Endothelial cell of umbilical vein (primary cell): ENCODE results near the gene IL22RA1. TPM values are rescaled to one million over a fixed set of nuclear protein-coding genes. Genes with fewer than 3 reads are reported as not detected.

Source experiments
- BruUV-seq: library from RNA; stranded (reverse); fragments of 400-500 nt; replicated peaks from 2 replicates; lab custom pipeline; 2021; lab: Mats Ljungman, UMichigan
- CTCF ChIA-PET: fragments of 300-600, 350-600 bp; sonication (Branson Sonifier 250); formaldehyde crosslinking; loops from one replicate; lab custom pipeline; 2021; ENCODE audit warnings: antibody characterized with exemption, inconsistent platforms; lab: Charles Lee
- POLR2A ChIA-PET: fragments of 300-600, 350-600 bp; sonication (Branson Sonifier 250); formaldehyde crosslinking; loops from one replicate; lab custom pipeline; 2021; ENCODE audit warnings: antibody characterized with exemption, inconsistent platforms; lab: Charles Lee
- DNase-seq: peaks from one replicate; pipeline ENCODE4 v3.0.0-alpha.2; 2011; ENCODE audit warnings: low read depth, low spot score
- FAIRE-seq: peaks from 2 replicates; lab custom pipeline; 2011; peaks lifted over from hg19 to GRCh38; lab: Jason Lieb, UNC
- H2AFZ ChIP-seq: 2 replicates; pipeline ENCODE4 v1.6.0; 2012; ENCODE audit warnings: low read depth, low read length, control low read depth, inconsistent platforms
- H3K27ac ChIP-seq: 2 replicates; pipeline ENCODE4 v1.5.1; 2011; ENCODE audit warnings: low read depth, mild to moderate bottlenecking, control low read depth, low read length, moderate library complexity; ENCODE audit not compliant: insufficient read depth
- H3K27me3 ChIP-seq, 2 experiments: 2 replicates each; pipeline versions ENCODE4 v1.6.0 to v1.6.1; 2011; ENCODE audit warnings: low read length in 2 of 2, mixed read lengths in 1 of 2; ENCODE audit not compliant: control insufficient read depth in 2 of 2, insufficient read depth in 2 of 2
- H3K36me3 ChIP-seq, 2 experiments: 2 replicates in 1 of 2; 3 replicates in 1 of 2; pipeline ENCODE4 v1.5.1; 2011; ENCODE audit warnings: low read length in 2 of 2, mild to moderate bottlenecking in 1 of 2, moderate library complexity in 1 of 2; ENCODE audit not compliant: control insufficient read depth in 2 of 2, insufficient read depth in 2 of 2; ENCODE audit errors: extremely low read depth in 1 of 2
- H3K4me1 ChIP-seq: 3 replicates; pipeline ENCODE4 v1.5.1; 2011; ENCODE audit warnings: mild to moderate bottlenecking, low read length; ENCODE audit not compliant: control insufficient read depth, insufficient read depth; ENCODE audit errors: extremely low read depth
- H3K4me2 ChIP-seq: 2 replicates; pipeline ENCODE4 v1.6.1; 2011; ENCODE audit warnings: low read length, control low read depth, mixed read lengths; ENCODE audit not compliant: insufficient read depth
- H3K4me3 ChIP-seq, 3 experiments: fragments of 200-600 bp in 1 of 3; sonication (generic), shearing (Covaris generic) in 1 of 3; replicated peaks in 1 of 3; 2 replicates each; pipeline ENCODE4 v1.5.1; 2011 to 2016; ENCODE audit warnings: control low read depth in 3 of 3, low read length in 3 of 3, mild to moderate bottlenecking in 2 of 3, inconsistent platforms in 1 of 3, low read depth in 1 of 3, moderate library complexity in 1 of 3; ENCODE audit not compliant: insufficient read depth in 1 of 3
- H3K79me2 ChIP-seq: 2 replicates; pipeline ENCODE4 v1.6.0; 2012; ENCODE audit warnings: low read length, inconsistent platforms; ENCODE audit not compliant: control insufficient read depth, insufficient read depth
- H3K9ac ChIP-seq: replicated peaks from 2 replicates; pipeline ENCODE3; 2011; ENCODE audit warnings: low read length, control low read depth; ENCODE audit not compliant: insufficient read depth; ENCODE audit errors: extremely low read depth
- H3K9me1 ChIP-seq: replicated peaks from 3 replicates; pipeline ENCODE4 v1.6.0; 2011; ENCODE audit warnings: mild to moderate bottlenecking, low read length; ENCODE audit not compliant: control insufficient read depth, insufficient read depth; ENCODE audit errors: extremely low read depth
- H3K9me3 ChIP-seq: replicated peaks from 2 replicates; pipeline ENCODE4 v1.5.1; 2012; ENCODE audit warnings: low read length, inconsistent platforms; ENCODE audit not compliant: control insufficient read depth, insufficient read depth
- H4K20me1 ChIP-seq: replicated peaks from 2 replicates; pipeline ENCODE3; 2011; ENCODE audit warnings: mild to moderate bottlenecking, low read length; ENCODE audit not compliant: control insufficient read depth, insufficient read depth; ENCODE audit errors: extremely low read depth
- CTCF ChIP-seq, 2 donors: IDR thresholded peaks; 1 replicate in 1 of 2; 2 replicates in 1 of 2; pipeline ENCODE4 v1.5.1; 2011; ENCODE audit warnings: low read length in 2 of 2, mild to moderate bottlenecking in 2 of 2, moderate library complexity in 2 of 2, control low read depth in 1 of 2, inconsistent platforms in 1 of 2, low read depth in 1 of 2; ENCODE audit not compliant: insufficient read depth in 1 of 2; ENCODE audit errors: extremely low read depth in 1 of 2
- EZH2 ChIP-seq: IDR thresholded peaks from 2 replicates; pipeline ENCODE4 v1.6.1; 2012; ENCODE audit warnings: borderline replicate concordance, low read depth, mild to moderate bottlenecking, moderate library complexity, low read length, inconsistent platforms; ENCODE audit not compliant: severe bottlenecking
- FOS ChIP-seq: IDR thresholded peaks from 2 replicates; pipeline ENCODE4 v1.6.1; 2011; ENCODE audit warnings: mild to moderate bottlenecking, low read length, moderate library complexity, borderline replicate concordance; ENCODE audit not compliant: insufficient read depth
- GATA2 ChIP-seq: IDR thresholded peaks from 2 replicates; pipeline ENCODE4 v1.7.0; 2011; ENCODE audit warnings: low read depth, mild to moderate bottlenecking, moderate library complexity, mixed read lengths, low read length; ENCODE audit not compliant: insufficient read length, insufficient read depth
- MYC ChIP-seq: IDR thresholded peaks from one replicate; pipeline ENCODE4 v1.6.1; 2011; ENCODE audit warnings: mild to moderate bottlenecking, low read depth, low read length
- POLR2A ChIP-seq: IDR thresholded peaks from 2 replicates; pipeline ENCODE4 v1.6.1; 2012; ENCODE audit warnings: low read depth, mild to moderate bottlenecking, control low read depth, low read length
- POLR2AphosphoS5 ChIP-seq: IDR thresholded peaks from 2 replicates; pipeline ENCODE4 v1.6.1; 2012; ENCODE audit warnings: low read depth, mild to moderate bottlenecking, control low read depth, low read length, moderate library complexity; ENCODE audit not compliant: insufficient read depth
- dilution Hi-C: fragments of 300-500 bp; cut with MboI; formaldehyde crosslinking; loops from one replicate; pipeline ENCODE4 v1.15.0; 2019; ENCODE audit warnings: low sequenced_read_pairs; ENCODE audit not compliant: extremely low pct_ligation_motif_present
- intact Hi-C: fragments of 100-400 bp; cut with micrococcal nuclease; formaldehyde crosslinking; loops from one replicate; pipeline ENCODE4 v1.10.0; 2022
- polyA plus RNA-seq, 4 experiments: library from polyadenylated mRNA; depleted of rRNA in 3 of 4; stranded (reverse) in 3 of 4; unstranded in 1 of 4; fragments of >200 nt; gene quantifications; 2 replicates each; pipeline versions ENCODE4 v1.2.1 to v1.2.3, GENCODE V29; 2011 to 2012; ENCODE audit warnings: missing spikeins in 1 of 4
- total RNA-seq: library from RNA; stranded (reverse); gene quantifications from 2 replicates; pipeline ENCODE4 v1.2.3, GENCODE V29; 2021
- TF ChIP-seq, protein P1 (sequence below): IDR thresholded peaks from 2 replicates; pipeline ENCODE4 v1.6.1; 2011; ENCODE audit not compliant: insufficient read depth, insufficient read length

Gene IL22RA1
- total and polyA plus RNA-seq, 2 donors (not counting 3 experiments of a cell fraction or from before 2014, with no cell fraction given): not detected

- FAIRE-seq (no peak), DNase-seq (no peak)
- ChIA-PET POLR2A (no interaction called here), CTCF (interaction anchor here (0.9 to 2.1 kb wide), 4 partner anchors 20 to 212 kb away, joined by 3 to 7 read pairs (median 6); no protein-coding TSS in a partner anchor)
- Histone ChIP-seq H3K9ac (no peak overlapping the region), H4K20me1 (no peaks in the 10 kb centered on the region), H3K9me3 (no peaks in the 10 kb centered on the region), H3K9me1 (no peaks in the 10 kb centered on the region), H3K4me3 (no peak overlapping the region), H3K4me1 (no peaks in the 10 kb centered on the region), H3K27me3 (peaks cover 3 to 13% of the 10 kb centered on the region in 2 experiments), H3K36me3 (no peaks in the 10 kb centered on the region), H3K4me2 (no peak overlapping the region), H3K27ac (no peak overlapping the region), H3K79me2 (no peaks in the 10 kb centered on the region), H2AFZ (no peak overlapping the region)
- dilution Hi-C loops: no loop called here
- intact Hi-C loops: no loop called here
- no TSS peak for BruUV-seq
- TF ChIP-seq POLR2A: no peak
- no peak for TF ChIP-seq POLR2AphosphoS5
- TF ChIP-seq CTCF (IDR thresholded peaks at IDR 0.05; ENCODE audit: extremely low read depth in 1 of 2, insufficient read depth in 1 of 2, low read depth in 1 of 2, low read length in 2 of 2): no peak
- no peak for TF ChIP-seq FOS
- no peak for TF ChIP-seq GATA2
- TF ChIP-seq EZH2: no peak
- TF ChIP-seq, protein P1, sequence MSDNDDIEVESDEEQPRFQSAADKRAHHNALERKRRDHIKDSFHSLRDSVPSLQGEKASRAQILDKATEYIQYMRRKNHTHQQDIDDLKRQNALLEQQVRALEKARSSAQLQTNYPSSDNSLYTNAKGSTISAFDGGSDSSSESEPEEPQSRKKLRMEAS: no peak
- TF ChIP-seq MYC: no peak
Observed at GRCh38 chr1:24179251-24179840, 36.4 kb upstream of the IL22RA1 start.
